GM23338 (cell line): ENCODE results near the gene MECP2. TPM values are rescaled to one million over a fixed set of nuclear protein-coding genes. Genes with fewer than 3 reads are reported as not detected.
A peak's percentile ranks its signal among the peaks of the same experiment; 100 is the strongest.

ENCODE experiments used
- ATAC-seq: fragments of 200-7000 bp; cut with Tn5 transposase; 3 replicates; pipeline ENCODE4 v1.9.1; 2020
- DNase-seq: peaks from one replicate; pipeline ENCODE4 v3.0.0-alpha.2; 2015; ENCODE audit warnings: low spot score
- H2AFZ ChIP-seq: fragments of 200-600 bp; sonication (generic); 2 replicates; pipeline ENCODE4 v1.8.0; 2016; ENCODE audit warnings: antibody characterized with exemption, mild to moderate bottlenecking, moderate library complexity
- H3F3A ChIP-seq: fragments of 200-600 bp; sonication (generic); replicated peaks from 2 replicates; pipeline ENCODE4 v1.8.0; 2017; ENCODE audit warnings: antibody characterized with exemption, mixed run types, low read depth
- H3K27ac ChIP-seq: fragments of 200-600 bp; sonication (generic); 2 replicates; pipeline ENCODE4 v1.6.1; 2016; ENCODE audit warnings: low read depth
- H3K27me3 ChIP-seq: fragments of 200-600 bp; sonication (generic); 2 replicates; pipeline ENCODE4 v1.8.0; 2016; ENCODE audit warnings: mild to moderate bottlenecking, mixed run types, moderate library complexity; ENCODE audit not compliant: insufficient read depth
- H3K36me3 ChIP-seq: fragments of 200-600 bp; sonication (generic); 2 replicates; pipeline ENCODE4 v1.8.0; 2016; ENCODE audit warnings: mild to moderate bottlenecking; ENCODE audit not compliant: insufficient read depth
- H3K4me1 ChIP-seq: fragments of 200-600 bp; sonication (generic); 2 replicates; pipeline ENCODE4 v1.8.0; 2016; ENCODE audit warnings: mild to moderate bottlenecking, moderate library complexity; ENCODE audit not compliant: insufficient read depth
- H3K4me2 ChIP-seq: fragments of 200-600 bp; sonication (generic); 2 replicates; pipeline ENCODE4 v1.7.1; 2017; ENCODE audit warnings: mixed run types
- H3K4me3 ChIP-seq: fragments of 200-600 bp; sonication (generic); 2 replicates; pipeline ENCODE4 v1.6.1; 2016; ENCODE audit warnings: mixed run types
- H3K79me2 ChIP-seq: fragments of 200-600 bp; sonication (generic); replicated peaks from 2 replicates; pipeline ENCODE4 v1.8.0; 2017; ENCODE audit warnings: mild to moderate bottlenecking; ENCODE audit not compliant: insufficient read depth
- H3K9me2 ChIP-seq: fragments of 200-600 bp; sonication (generic); 2 replicates; pipeline ENCODE4 v1.8.0; 2017; ENCODE audit not compliant: insufficient read depth
- H4K20me1 ChIP-seq: fragments of 200-600 bp; sonication (generic); replicated peaks from 2 replicates; pipeline ENCODE4 v1.8.0; 2017; ENCODE audit warnings: mild to moderate bottlenecking; ENCODE audit not compliant: insufficient read depth
- H3K27ac Mint-ChIP-seq: 2 replicates; pipeline ENCODE4 v1.8.0; 2020; ENCODE audit warnings: inconsistent platforms, mild to moderate bottlenecking, moderate library complexity, mixed read lengths
- H3K27me3 Mint-ChIP-seq: 3 replicates; pipeline ENCODE4 v1.8.0; 2022; ENCODE audit warnings: low read depth, mild to moderate bottlenecking, moderate library complexity, mixed read lengths, inconsistent platforms; ENCODE audit not compliant: insufficient read depth, poor library complexity
- H3K36me3 Mint-ChIP-seq: 3 replicates; pipeline ENCODE4 v1.8.0; 2021; ENCODE audit warnings: low read depth, mild to moderate bottlenecking, inconsistent platforms, moderate library complexity, mixed read lengths
- H3K4me1 Mint-ChIP-seq: 3 replicates; pipeline ENCODE4 v1.8.0; 2020; ENCODE audit warnings: mild to moderate bottlenecking, inconsistent platforms, mixed read lengths
- H3K4me3 Mint-ChIP-seq: 3 replicates; pipeline ENCODE4 v1.8.0; 2021; ENCODE audit warnings: moderate library complexity, mild to moderate bottlenecking, inconsistent platforms, mixed read lengths
- H3K9me3 Mint-ChIP-seq: 3 replicates; pipeline ENCODE4 v1.8.0; 2020; ENCODE audit warnings: moderate library complexity, mild to moderate bottlenecking, inconsistent platforms, mixed read lengths
- CREB1 ChIP-seq: fragments of 250-450 bp; sonication (Bioruptor Pico); IDR thresholded peaks from 2 replicates; pipeline ENCODE4 v1.5.0; 2020; ENCODE audit warnings: low read depth, mild to moderate bottlenecking, moderate library complexity
- CTCF ChIP-seq, 2 experiments: fragments of 200-600 bp in 1 of 2; sonication (generic) in 1 of 2; conservative IDR thresholded peaks; 2 replicates each; pipeline versions ENCODE4 v1.5.1 to v1.6.1; 2016 to 2017; ENCODE audit warnings: antibody characterized with exemption in 2 of 2, low read depth in 2 of 2, mild to moderate bottlenecking in 2 of 2, moderate library complexity in 1 of 2
- ETS1 ChIP-seq: IDR thresholded peaks from 2 replicates; pipeline ENCODE4 v1.6.1; 2016; ENCODE audit warnings: antibody characterized with exemption
- EZH2 ChIP-seq: fragments of 200-600 bp; sonication (generic); IDR thresholded peaks from one replicate; pipeline ENCODE4 v1.8.0; 2017; ENCODE audit warnings: antibody characterized with exemption, mild to moderate bottlenecking, low read depth; ENCODE audit not compliant: unreplicated experiment
- EZH2phosphoT487 ChIP-seq: fragments of 200-600 bp; sonication (generic); IDR thresholded peaks from one replicate; pipeline ENCODE4 v1.8.1; 2018; ENCODE audit warnings: antibody characterized with exemption; ENCODE audit not compliant: unreplicated experiment
- JUNB ChIP-seq: IDR thresholded peaks from one replicate; pipeline ENCODE4 v1.6.1; 2016; ENCODE audit warnings: antibody characterized with exemption; ENCODE audit not compliant: unreplicated experiment
- NANOG ChIP-seq: IDR thresholded peaks from 2 replicates; pipeline ENCODE4 v1.6.1; 2016; ENCODE audit warnings: antibody characterized with exemption, borderline replicate concordance
- POLR2AphosphoS5 ChIP-seq: IDR thresholded peaks from 2 replicates; pipeline ENCODE4 v1.6.1; 2016; ENCODE audit warnings: antibody characterized with exemption, low read depth
- REST ChIP-seq: IDR thresholded peaks from one replicate; pipeline ENCODE4 v1.6.1; 2018; ENCODE audit warnings: antibody characterized with exemption; ENCODE audit not compliant: unreplicated experiment
- STAT1 ChIP-seq: IDR thresholded peaks from one replicate; pipeline ENCODE4 v1.6.1; 2016; ENCODE audit warnings: antibody characterized with exemption; ENCODE audit not compliant: unreplicated experiment
- ZNF331 ChIP-seq: fragments of 250-450 bp; sonication (Bioruptor Pico); IDR thresholded peaks from 2 replicates; pipeline ENCODE4 v1.5.0; 2020; ENCODE audit warnings: low read depth, mild to moderate bottlenecking, moderate library complexity
- polyA plus RNA-seq: library from polyadenylated mRNA; unstranded; fragments of >200 nt; fragmentation: Nextera tagmentation; extraction: Ambion mirVana; gene quantifications from 2 replicates; pipeline ENCODE4 v1.2.1, GENCODE V29; 2016
- total RNA-seq: library from RNA; depleted of rRNA; stranded (reverse); fragments of >200 nt; shearing (Covaris generic); gene quantifications from 2 replicates; pipeline ENCODE4 v1.2.3, GENCODE V29; 2014

MECP2 gene
- total and polyA plus RNA-seq, 2 experiments from 2014 or later = 27.7 to 32.7 TPM

- no peak overlapping the region for H3K27ac ChIP-seq
- TF ChIP-seq CREB1 (CRISPR knock-in tag) (no peak), REST (no peak), ETS1 (no peak), JUNB (no peak), ZNF331 (CRISPR knock-in tag) (no peak), EZH2phosphoT487 (no peak), POLR2AphosphoS5 (no peak)
- Mint-ChIP-seq H3K27ac (peak overlapping the region; percentile 65; the same call in 1 of the 2 replicates), H3K4me1 (peaks cover 9% of the 10 kb centered on the region; the same call in 2 of the 3 replicates), H3K27me3 (peaks cover 2% of the 10 kb centered on the region), H3K36me3 (no peaks in the 10 kb centered on the region), H3K9me3 (no peaks in the 10 kb centered on the region), H3K4me3 (no peak overlapping the region)
- no peak overlapping the region for H3K4me2 ChIP-seq
- H3K9me2 ChIP-seq = no peaks in the 10 kb centered on the region
- no peak overlapping the region for H3K4me3 ChIP-seq
- H4K20me1 ChIP-seq = no peaks in the 10 kb centered on the region
- ATAC-seq (no peak), DNase-seq (no peak)
- H3K79me2 ChIP-seq = no peaks in the 10 kb centered on the region
- H3K27me3 ChIP-seq = no peaks in the 10 kb centered on the region
- no peaks in the 10 kb centered on the region for H3K4me1 ChIP-seq
- H3K36me3 ChIP-seq = no peaks in the 10 kb centered on the region
- no peaks in the 10 kb centered on the region for H3F3A ChIP-seq
- no peak overlapping the region for H2AFZ ChIP-seq
These were observed 113.0 kb downstream of the MECP2 start for GRCh38 chrX:153984351-153985178.

GRCh38 chrX:153983321-153983801 lies 114.2 kb downstream of the MECP2 start:
- no peaks in the 10 kb centered on the region for H3K36me3 ChIP-seq
- H3K4me3 ChIP-seq = no peak overlapping the region
- no peaks in the 10 kb centered on the region for H4K20me1 ChIP-seq
- no peaks in the 10 kb centered on the region for H3K36me3 Mint-ChIP-seq
- no peak overlapping the region for H2AFZ ChIP-seq
- H3F3A ChIP-seq = no peaks in the 10 kb centered on the region
- no peak overlapping the region for H3K4me3 Mint-ChIP-seq
- H3K9me2 ChIP-seq = no peaks in the 10 kb centered on the region
- H3K27ac ChIP-seq = no peak overlapping the region
- H3K9me3 Mint-ChIP-seq = no peaks in the 10 kb centered on the region
- peaks cover 2% of the 10 kb centered on the region for H3K27me3 Mint-ChIP-seq
- H3K4me1 Mint-ChIP-seq = peaks cover 9% of the 10 kb centered on the region; the same call in 2 of the 3 replicates
- no peak overlapping the region for H3K27ac Mint-ChIP-seq
- no peaks in the 10 kb centered on the region for H3K4me1 ChIP-seq
- no peak for ATAC-seq
- no peaks in the 10 kb centered on the region for H3K27me3 ChIP-seq
- H3K4me2 ChIP-seq = no peak overlapping the region
- H3K79me2 ChIP-seq = no peaks in the 10 kb centered on the region
- no peak for DNase-seq
- TF ChIP-seq EZH2phosphoT487 (no peak), EZH2 (no peak), STAT1 (no peak), ZNF331 (CRISPR knock-in tag) (no peak), REST (no peak), CTCF (conservative IDR thresholded peaks at IDR 0.05; ENCODE audit: low read depth in 2 of 2) (no peak), NANOG (no peak), ETS1 (no peak)
